Peyer's patch (tissue), 4 donors: ENCODE data around the gene KIF1A.

Experiments
- CTCF ChIP-seq, 6 experiments: fragments of 450-650 bp in 4 of 6; fragments of 200-600 bp in 2 of 6; sonication (generic) in 1 of 6; IDR thresholded peaks; one replicate each; pipeline ENCODE4 v1.5.1; 2017 to 2019; ENCODE audit warnings: antibody characterized with exemption in 6 of 6, mild to moderate bottlenecking in 3 of 6, moderate library complexity in 1 of 6
- POLR2A ChIP-seq, 2 donors: fragments of 450-650 bp; IDR thresholded peaks; one replicate each; pipeline ENCODE4 v1.5.1; 2017; ENCODE audit warnings: antibody characterized with exemption in 2 of 2, mild to moderate bottlenecking in 2 of 2, moderate library complexity in 2 of 2

GRCh38 chr2:240767341-240767740, 52.7 kb downstream of the KIF1A start:
- no peak for TF ChIP-seq CTCF (IDR thresholded peaks at IDR 0.05)
- TF ChIP-seq POLR2A (IDR thresholded peaks at IDR 0.05) = no peak
